Measurements from ENCODE around the gene NEURL1.
"Not testable (repeated sequence)": the region's sequence is repeated elsewhere in the genome, so short reads cannot be mapped to it uniquely, and the experiment has no call there.

NEURL1 gene

DNA sequence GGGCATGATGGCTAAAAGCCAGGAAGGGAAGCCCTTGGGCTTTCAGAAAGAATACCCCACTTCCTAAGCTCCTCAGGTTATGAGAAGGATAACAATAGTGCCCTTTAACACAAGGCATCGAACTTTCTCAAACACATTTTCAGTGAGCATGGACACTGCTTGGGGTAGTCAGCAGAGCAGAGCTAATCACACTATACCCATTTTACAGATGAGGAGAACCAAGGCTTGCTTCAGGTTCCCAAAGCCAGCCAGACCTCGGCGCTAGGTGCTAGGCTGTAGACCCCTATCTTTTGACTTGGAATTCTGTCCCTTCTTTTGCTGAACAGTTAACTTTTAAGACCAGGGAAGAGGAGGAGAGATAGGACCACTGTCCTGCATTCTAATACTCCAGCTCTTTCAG, 1.8 kb downstream of the NEURL1 start:
- no peak for DNase-seq

DNA sequence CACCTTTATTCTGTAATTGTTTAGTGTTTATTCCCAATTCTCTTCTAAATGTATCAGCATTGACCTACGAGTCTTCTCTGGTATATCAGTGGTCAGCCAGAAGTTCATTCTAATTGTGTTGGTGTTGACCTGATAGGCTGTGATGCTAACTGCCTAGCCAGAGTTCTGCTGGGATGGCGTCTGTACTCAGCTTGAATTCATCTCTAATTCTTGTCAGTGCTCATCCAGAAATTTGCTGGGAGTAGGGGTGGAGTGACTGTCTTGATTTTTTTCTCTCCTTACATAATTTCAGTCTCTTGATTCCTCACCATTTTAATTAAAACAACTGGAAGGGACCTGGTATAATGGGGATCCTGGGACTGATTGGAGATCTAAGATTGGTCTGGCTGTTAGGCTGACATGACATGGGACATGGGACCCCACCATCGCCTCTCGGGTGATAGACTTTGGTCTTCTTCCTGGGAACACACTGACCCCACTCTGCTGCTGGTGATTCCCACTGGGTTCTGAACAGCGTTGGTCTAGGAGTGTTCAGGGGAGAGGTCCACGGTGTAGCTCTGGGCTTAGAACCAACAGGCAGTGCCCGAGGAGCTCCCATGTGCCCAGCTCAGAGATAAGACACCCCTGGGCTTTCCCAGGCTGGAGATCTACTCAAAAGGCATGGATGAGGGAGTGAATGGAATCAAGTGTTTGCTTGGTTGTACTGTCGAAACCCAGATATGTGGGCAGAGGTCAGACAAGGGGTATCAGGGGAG, 3.8 kb downstream of the NEURL1 start:
- no peak for DNase-seq

- no peak for DNase-seq
Measured at GRCh38 chr10:103498936-103499638, 5.6 kb downstream of the NEURL1 start.

- DNase-seq: no peak
Measured at GRCh38 chr10:103499881-103500280, 6.4 kb downstream of the NEURL1 start.

GRCh38 chr10:103500481-103500880, 7.0 kb downstream of the NEURL1 start:
- no peak for DNase-seq

GRCh38 chr10:103501186-103501585, 7.7 kb downstream of the NEURL1 start:
- no peak for DNase-seq

- DNase-seq: no peak
Measured at GRCh38 chr10:103502849-103503660, 9.6 kb downstream of the NEURL1 start.

DNA sequence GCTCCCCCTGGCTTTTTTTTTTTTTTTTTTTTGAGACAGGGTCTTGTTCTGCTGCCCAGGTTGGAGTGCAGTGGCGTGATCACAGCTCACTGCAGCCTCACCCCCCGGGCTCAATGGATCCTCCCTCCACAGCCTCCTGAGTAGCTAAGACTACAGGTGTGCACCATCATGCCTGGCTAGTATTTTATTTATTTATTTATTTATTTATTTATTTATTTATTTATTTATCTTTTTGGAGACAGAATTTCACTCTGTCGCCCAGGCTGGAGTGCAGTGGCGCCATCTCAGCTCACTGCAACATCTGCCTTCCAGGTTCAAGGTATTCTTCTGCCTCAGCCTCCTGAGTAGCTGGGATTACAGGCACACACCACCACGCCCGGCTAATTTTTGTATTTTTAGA, 10.3 kb downstream of the NEURL1 start:
- DNase-seq: not testable (repeated sequence)

GRCh38 chr10:103504181-103504783, 10.8 kb downstream of the NEURL1 start:
- no peak for DNase-seq

DNA sequence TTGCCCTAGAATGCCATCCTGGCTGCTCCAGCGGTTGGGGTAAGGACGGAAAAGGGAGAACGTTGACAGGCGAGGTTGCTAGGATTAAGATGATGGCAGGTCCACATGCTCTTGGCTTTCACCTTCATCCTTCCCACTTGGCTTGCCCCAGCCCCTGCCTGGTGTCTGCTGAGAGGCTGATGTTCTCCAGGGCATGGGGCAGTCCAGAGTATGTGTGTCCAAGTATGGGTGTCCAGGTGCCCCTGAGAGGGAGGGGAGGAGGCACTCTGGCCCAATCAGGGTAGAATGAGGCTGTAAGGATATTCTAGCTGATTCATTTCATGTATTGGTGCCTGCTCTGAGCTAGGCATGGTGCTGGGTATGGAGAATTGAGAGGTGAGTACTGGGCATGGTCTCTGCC, 12.6 kb downstream of the NEURL1 start:
- DNase-seq: no peak

- DNase-seq: no peak
Measured at GRCh38 chr10:103507235-103508191, 14.0 kb downstream of the NEURL1 start.

GRCh38 chr10:103510046-103510685, 16.7 kb downstream of the NEURL1 start:
- DNase-seq: no peak

DNA sequence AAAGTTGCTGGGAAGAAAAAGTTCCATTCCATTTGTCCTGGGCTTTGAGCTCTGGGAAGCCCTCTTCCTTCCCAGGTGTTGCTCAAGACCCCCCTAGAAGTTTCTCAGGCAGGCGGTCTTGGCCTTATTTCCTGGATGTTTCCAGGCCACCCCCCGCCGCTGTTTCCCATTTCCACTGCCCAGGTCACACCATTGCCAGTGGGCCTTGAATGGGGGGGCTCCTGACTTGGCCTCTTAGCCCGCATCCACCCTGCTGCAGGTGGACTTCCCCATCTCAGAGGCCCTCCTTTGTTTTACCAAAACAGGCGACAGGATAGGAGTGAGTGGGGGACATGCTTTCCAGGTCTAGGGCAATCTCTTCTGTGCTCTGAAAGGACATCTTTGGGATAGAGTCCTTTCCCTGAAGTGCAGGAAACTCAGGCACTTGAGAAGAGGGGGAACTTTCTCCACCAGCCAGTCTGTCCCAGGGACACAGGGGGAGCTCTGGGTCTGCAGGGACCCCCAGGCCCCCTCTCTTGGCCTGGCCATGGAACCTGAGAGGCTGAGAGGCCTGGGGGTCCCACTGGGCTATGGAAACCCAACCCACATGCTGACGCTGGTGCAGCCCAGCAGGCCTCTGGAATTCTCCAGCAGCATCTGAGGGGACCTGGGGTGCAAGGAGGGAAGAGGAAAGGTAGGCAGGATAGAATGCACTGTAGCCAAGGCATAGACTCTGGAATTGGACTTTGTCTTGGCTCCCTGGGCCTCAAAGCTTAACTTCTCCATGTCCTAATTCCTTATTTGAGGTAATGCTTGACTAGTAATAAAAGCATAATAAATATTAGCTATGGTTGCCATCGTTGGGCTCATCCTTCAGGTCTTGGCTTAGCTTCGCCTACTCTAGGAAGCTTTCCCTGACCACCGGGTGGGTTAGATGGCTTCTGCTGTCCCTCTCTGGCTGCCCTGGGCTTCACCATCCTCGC, 17.6 kb downstream of the NEURL1 start:
- DNase-seq: no peak

DNA sequence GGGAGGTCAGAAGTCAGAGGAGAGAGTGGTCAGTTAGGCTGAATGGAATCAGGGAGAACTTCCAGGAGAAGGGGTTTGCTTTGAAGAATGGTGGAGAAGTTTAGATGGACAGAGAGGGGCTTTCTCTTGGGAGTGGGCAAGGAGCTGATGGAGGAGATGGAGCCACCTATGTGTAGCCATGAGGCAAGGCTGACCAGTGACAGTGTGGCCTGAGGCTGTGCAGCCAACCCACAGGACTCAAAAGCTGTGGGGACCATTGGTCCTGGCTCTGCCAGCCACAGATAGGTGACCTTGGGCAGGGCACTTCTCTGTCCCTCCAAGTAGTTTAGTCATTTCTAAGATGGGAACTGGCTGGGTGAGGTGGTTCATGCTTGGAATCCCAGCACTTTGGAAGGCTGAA, 18.7 kb downstream of the NEURL1 start:
- DNase-seq: no peak

- no peak for DNase-seq
Measured at GRCh38 chr10:103512591-103513379, 19.3 kb downstream of the NEURL1 start.

- DNase-seq: no peak
Measured at GRCh38 chr10:103513380-103514060, 20.0 kb downstream of the NEURL1 start.

DNA sequence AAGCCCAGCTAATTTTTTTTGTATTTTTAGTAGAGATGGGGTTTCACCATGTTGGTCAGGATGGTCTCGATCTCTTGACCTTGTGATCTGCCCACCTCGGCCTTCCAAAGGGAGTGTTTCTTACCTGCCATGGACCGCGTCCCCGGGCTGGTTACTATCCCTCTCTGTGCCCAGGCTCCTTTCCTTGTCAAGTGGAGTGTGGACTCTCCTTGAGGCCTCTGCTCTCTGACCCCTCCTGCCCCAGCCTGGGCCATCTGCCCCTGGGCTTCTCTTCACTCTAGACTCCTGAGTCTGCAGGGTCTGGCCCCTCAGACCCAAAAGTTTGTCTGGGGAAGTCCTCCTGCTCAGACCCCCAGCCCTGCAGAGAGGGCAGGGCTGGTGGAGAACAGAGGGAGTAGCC, 20.7 kb downstream of the NEURL1 start:
- no peak for DNase-seq

GRCh38 chr10:103517234-103518085, 24.0 kb downstream of the NEURL1 start:
- no peak for DNase-seq
